GM18508 (cell line): ENCODE results near the gene MAP3K7.

ENCODE experiments used
- ATAC-seq: cut with Tn5 transposase; IDR thresholded peaks from one replicate; pipeline ENCODE4 v1.9.1; 2021; ENCODE audit warnings: moderate number of reproducible peaks; ENCODE audit not compliant: insufficient read depth, unreplicated experiment

MAP3K7 gene

DNA sequence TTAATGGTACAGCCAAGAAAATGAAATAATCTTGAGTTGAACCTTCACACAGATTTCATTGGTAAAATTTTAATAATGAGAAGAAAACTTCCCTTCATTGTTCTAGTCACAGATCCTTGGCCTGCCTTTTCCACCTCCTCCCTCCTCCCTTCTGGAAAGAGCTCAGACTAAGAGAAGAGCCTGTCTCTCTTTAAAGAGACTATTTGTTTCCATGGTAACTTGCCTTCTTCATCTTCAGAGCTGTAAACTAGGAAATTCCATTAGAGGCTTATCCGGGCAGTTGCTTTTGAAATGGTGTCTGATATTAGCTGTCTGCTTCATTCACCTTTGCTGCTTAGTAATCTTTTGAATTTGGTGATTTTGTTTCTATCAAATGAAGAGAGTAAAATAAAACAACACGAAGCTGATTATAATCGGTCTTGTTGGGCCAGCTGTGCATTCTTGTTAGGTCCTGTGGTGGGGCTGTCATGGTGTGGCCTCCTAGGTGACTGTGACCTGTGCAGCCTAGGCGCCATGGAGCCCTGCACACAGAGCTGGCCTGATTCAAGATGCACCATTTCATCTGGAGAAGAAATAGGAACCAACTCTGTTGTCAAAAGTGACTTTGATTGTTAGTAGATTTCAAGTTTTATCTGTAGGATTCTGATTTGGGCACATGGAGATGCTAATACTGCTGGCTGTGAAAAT lies 96.7 kb downstream of the MAP3K7 start:
- ATAC-seq, result no peak

DNA sequence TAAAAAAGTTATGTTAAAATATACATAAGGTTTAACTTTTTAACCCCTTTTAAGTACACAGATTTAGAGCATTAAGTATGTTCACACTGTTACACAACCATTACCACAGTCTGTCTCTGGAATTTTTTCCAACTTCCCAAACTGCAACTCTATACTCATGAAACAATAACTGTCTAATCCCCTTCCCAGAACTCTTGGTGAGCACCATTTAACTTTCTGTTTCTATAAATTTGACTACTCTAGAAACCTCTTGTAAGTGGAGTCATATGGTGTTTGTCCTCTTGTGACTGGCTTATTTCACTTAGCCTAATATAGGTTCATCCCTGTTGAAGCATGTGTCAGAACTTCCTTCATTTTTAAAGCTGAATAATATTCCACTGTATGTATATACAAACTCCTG lies 98.1 kb downstream of the MAP3K7 start:
- ATAC-seq, result no peak

DNA sequence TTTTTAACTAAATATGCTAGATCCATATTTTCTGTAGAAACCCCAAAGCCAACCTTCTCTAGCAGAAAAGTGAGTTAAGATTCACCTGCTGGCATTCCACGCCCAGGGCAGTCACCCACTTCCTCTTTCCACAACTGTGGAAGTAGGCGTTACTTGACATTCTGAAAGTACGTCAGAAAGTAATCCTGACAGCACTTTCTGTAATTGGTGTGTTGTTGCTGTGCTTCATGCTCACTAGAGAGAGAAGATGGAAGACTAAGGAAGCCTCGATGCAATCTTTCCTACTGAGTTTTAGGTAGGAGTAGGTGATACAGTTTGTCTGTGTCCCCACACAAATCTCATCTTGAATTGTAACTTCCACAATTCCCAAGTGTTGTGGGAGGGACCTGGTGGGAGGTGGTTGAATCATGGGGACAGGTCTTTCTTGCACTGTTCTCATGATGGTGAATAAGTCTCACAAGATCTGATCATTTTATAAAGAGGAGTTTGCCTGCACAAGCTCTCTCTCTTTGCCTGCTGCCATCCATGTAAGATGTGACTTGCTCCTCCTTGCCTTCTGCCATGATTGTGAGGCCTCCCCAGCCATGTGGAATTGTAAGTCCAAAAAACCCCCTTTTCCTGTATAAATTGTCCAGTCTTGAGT lies 101.1 kb downstream of the MAP3K7 start:
- ATAC-seq, result no peak

DNA sequence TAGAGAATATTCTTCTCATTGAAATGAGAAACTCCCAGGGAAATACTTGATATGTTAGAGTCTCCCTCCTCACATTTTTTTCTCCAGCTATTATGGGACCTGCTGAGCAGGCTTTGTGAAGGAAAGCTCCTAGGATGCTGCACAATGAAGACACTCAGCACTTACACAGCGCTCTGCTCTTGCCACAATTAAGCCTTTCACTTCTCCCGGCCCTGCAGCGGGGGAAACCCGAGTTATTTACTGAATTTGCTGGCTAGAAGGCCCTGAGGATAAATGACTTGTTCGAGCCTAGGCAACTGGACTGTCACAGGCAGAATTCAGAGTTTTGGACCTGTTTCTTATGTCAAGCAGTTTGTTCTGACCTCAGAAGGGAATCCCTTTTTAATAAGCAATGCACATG lies 102.0 kb downstream of the MAP3K7 start:
- ATAC-seq, result no peak

DNA sequence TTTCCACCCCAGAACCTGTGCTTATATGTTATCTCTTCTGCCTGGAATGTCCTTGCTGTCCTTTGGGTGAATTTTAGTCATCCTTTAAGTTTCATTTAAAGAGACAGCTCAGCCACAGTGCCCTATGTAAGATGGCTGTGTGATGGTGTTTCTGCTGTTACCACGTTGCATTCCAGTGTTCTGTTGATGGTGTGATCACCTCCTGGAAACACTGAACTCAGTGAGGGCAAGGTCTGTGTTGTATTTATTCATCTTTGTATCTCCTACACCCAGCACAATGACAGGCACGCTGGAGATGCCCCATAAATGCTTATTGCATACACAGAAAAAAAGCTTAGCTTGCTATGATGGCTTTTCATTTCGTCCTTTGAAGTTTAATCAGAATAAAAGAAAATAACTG lies 102.5 kb downstream of the MAP3K7 start:
- no peak for ATAC-seq

DNA sequence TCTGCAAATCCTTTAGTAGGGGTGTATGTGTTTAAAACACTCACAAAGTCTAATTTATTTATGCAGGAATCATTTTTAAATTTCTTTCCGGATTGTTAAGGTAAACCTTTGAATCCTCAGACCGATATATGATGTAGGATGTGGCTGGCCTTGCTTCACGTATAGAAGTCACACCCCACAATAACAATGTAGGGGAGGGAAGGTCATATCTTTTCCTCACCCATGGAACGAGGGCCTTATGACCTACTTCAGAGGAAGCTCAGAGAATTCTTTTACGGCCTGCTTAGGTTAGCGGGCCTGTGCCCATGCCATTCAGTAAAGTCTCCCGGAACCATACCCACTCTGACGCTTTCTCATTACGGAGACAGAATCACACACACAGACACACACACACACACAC lies 102.9 kb downstream of the MAP3K7 start:
- ATAC-seq, result no peak

DNA sequence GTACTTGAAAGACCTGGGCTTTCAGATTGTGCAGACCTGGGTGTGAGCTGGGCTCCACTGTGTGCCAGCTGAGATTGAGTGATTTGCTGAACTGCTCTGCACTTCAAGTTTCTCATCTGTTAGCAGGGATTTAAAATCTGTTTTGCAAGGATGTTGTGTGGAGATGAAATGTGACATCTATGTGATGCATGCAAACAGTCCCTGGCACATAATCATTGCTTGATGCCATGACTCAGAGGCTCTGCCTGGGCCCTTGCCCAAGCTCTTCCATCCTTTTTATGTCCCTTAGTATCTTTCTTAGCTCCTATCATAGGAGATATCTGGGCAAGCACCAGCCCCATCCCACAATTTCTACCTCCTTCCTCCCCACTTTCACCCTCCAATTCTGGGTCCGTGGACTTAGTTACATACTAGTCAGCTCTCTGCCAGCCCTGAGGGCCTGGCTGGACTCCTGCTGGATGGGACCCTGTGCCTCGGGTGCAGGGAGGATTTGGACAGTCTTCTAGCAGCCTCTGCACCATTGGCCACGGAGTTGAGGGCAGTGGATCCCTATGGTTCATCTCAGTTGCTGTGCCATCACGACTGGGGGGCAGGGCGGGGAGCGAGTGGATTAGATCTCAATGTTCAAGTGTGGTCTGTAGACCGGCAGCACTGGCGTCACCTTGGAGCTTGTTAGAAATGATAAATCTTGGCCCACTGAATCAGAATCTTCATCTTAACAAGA lies 103.6 kb downstream of the MAP3K7 start:
- no peak for ATAC-seq

DNA sequence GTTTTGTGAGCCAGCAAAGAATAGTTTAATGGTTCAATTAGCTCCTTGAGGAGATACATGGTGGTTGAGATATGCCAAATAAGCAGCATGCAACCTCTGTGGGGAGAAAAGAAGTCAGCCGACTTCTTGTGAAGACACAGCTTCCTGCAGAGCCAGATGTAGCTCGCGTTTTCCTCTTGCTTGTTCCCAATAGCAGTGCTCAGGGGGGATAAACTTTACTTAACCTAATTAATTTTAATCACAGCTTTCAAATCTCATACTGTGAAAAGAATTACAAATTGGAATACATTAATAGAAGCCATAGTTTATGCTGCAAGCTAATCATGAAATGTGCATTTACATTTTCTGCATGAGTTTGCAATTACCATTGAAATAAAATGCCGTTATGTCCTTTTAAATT lies 106.2 kb downstream of the MAP3K7 start:
- no peak for ATAC-seq

DNA sequence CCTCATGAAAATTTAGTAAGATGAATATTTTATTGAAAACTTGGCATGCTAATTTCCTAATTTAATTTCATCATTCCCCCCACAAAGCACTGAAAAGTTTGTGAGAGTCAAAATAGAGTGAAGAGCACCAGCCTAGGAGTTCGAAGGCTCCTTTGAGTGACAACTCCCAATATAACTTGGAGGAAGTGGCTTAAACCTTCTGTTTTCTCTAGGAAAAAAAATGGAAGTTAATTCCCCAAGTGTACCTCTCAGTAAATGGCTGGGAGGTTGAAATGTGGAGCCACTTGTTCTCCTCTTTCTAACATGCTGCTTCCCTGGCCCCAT lies 107.3 kb downstream of the MAP3K7 start:
- ATAC-seq, result no peak

DNA sequence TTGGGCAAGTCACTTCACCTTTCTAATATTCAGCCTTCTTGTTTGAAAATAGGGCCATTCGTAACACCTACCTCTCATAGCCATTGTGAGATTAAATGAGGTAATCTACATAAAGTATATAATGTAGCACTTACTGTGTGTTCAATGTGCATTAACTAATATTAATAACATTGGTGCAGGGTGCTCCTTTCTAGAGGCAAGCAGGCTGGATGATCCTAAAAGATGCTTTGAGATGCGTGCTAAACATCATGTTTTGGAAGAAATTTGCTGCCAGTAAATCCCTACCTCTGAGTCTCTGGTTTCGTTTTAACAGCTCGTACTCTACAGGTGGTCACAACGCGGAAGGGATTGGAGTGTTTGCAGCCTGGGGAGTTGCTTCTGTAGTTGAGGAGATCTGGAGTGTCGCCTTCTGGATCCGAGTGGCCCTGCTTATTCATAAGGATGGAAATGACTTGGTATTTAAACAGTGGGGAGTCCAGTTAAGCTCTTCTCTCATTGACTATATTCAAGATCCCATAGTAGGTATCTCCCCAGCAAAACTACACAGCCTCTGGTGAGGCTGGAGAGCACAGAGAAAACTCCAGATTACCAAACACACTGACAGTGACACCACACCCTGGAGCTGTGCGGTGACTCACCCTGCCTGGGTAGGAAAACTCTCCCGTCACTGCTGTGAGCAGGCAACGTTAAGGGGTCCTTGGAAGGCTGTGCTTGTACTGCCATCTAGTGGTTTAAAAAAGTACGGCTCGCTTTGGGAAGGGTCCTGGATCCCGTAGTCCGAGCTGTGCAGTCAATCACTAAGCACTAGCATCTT lies 107.9 kb downstream of the MAP3K7 start:
- ATAC-seq, result peak; percentile 70

DNA sequence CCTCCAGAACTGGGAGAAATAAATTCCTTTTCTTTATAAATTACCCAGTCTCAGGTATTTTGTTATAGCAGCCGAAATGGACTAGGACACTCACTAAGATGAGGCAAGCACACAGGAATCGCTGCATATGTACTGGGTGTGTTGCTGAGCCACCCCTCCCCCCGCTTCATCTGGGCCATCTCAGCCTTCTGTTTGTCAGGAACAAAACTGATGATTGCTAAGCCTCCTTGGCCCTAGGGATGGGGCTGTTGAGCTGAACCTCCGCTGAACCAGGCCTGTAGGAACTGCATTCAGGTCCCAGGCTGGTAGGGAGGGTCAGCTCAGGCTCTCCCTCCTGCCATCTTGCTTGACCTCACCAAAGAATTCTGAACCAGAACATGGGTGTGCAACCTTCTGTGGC lies 108.6 kb downstream of the MAP3K7 start:
- no peak for ATAC-seq

DNA sequence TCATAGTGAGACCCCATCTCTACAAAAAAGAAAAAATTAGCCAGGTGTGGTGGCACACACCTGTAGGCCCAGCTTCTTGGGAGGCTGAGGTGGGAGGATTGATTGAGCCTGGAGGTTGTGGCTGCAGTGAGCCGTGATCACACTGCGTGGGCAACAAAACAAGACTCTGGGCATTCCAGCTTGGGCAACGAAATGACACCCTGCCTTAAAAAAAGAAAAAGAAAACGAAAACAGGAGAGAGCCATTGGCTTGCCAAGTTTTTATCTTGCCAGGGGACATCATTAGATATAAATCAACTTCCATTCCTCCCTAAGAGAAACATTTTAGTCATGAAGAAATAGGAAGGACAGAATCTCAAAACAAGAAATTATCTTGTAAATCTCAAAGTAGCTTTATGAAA lies 109.5 kb downstream of the MAP3K7 start:
- ATAC-seq, result no peak

DNA sequence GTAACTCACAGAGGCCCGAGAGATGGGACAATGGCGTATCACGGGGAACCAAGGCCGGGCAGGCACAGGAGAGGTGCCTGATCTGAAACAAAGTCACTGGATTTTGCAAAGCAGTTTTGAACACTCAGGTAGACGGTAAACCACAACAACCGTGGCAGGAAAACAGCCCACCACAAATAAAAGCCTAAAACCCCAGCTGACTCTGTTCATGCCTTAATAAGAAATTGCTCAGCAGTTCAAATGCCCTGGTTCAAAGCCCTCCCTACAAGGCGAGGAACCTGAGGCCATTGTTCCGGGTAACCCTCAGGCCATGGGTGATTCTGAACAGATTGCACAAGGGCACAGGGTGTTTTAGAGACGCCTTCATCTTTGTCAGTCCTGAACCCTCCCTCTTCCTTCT lies 114.2 kb downstream of the MAP3K7 start:
- ATAC-seq, result no peak

DNA sequence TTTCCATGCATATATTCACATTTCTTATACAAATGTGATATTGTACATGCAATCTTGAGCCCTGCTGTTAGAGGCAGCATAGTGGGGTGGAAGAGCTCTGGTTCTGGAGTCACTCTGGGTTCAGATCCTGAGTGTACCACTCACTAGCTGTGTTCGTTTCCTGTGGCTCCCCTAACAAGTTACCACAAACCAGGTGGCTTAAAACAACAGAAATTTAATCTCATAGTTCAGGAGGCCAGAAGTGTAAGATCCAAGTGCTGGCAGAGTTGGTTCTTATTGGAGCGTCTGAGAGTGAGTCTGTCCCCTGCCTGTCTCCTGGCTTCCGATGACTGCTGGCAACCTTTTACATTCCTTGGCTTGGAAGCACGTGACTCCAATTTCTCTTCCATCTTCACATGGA lies 115.6 kb downstream of the MAP3K7 start:
- no peak for ATAC-seq

DNA sequence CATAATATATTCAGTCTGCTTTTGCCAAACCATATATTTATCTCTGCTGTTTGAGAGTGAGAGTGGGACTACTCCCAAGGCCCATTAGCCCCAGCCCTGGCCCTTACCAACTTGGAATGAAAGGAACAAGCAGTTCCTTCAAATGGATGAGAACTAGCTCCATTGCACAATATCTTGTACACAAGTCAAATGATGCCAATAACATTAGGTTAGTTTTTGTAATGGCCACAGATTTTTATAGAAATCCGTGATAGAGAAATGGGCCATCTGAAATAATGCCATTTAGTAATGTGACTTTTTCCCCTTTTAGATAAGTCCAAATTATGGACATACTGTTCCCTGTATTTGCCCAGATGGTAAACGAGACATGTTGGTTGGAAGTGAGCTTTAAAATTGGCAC lies 117.0 kb downstream of the MAP3K7 start:
- no peak for ATAC-seq

DNA sequence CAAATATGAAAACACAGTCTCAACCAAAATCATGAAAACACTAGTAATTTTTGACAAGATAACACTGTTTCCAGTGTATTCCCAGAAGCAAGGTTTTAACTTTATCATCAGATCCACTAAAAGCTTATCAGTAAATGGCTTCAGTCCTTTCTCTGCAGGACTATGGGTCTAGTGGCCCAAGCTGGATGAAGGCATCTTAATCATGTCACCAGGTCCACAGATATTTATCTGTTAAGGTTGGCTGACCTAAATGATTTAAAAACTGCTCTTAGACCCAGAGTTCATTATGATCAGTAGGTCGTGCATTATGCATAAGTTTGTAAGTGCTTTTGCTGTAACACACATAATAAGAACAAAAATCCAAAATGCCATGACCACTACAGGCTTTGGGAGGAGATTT lies 118.0 kb downstream of the MAP3K7 start:
- ATAC-seq, result no peak

DNA sequence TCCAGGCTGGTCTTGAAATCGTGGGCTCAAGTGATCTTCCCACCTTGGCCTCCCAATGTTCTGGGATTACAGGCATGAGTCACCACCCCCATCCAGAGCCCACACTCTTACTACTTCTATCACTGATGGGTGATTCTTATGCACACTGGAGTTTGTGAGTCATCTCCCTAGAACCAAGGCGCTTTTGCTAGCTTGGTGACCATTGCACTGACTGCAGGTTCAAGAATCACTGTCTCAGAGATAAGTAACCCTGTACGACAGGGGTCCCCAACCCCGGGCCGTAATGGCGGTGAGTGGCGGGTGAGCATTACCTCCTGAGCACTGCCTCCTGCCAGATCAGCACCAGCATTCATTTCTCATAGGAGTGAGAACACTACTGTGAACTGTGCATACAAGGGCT lies 118.8 kb downstream of the MAP3K7 start:
- ATAC-seq, result no peak

DNA sequence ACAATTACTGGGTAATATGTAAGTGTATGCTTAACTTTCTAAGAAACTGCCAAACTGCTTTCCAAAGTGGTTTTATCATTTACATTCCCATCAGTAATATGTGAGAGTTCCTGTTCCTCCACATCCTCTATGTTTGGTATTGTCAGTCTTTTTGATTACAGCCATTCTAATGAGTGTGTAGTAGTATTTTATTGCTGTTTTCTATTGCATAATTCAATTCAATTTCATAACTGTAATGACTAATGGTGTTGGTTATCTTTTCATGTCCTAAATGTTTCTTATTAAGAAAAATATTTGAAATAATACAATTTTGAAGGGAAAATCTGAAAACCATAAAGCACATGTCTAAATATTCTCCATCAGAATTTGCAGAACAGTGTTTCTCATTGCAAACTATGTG lies 119.3 kb downstream of the MAP3K7 start:
- ATAC-seq, result no peak

DNA sequence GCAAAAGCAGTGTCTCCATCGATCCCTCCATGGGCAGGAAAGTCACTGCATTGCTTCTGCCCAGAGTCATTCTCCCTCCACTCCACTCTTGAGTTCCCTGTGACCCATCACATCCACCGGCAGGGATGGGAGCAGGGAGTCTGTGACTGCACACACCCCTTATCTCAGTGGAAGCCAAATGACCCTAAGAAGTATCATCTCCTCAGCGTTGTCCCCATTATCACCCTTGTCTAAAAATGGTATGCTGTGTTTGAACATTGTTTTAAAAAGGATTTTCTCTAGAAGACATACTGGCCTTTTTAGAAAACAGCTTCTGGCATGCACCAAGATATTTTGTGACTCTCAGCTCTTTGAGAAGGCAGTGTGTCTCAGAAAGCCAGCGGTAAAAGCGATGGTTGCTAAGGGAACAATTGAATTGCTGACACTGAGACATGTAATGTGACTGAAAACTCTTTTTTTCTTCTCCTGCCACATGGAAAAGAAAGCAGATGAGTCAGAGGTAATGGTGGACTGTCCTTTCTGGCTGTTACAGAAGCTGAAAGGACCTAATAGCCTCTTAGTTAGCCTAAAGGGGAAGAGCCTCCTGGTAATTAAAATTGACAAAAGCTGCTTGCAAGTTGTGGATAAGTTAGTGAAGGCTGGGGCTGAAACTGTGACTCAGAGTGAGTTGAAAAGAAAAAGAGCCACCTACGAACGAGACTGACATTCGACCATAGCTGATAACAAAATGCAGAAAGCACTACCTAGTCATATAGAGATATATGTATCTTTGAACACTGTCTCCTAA lies 120.5 kb downstream of the MAP3K7 start:
- no peak for ATAC-seq

DNA sequence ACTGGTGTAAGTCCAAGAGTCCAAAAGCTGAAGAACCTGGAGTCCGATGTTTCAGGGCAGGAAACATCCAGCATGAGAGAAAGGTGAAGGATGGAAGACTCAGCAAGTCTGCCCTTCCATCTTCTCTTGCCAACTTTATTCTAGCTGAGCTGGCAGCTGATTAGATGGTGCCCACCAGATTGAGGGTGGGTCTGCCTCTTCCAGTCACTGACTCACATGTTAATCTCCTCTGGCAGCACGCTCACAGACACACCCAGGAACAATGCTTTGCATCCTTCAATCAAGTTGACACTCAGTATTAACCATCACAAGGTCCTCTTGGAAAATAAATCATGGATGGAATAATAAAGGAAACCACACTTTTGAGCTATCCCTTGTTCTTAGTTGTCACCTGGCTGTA lies 121.2 kb downstream of the MAP3K7 start:
- ATAC-seq, result no peak
